Fibroblast of villous mesenchyme (primary cell): ENCODE measurements around the gene MAGI2. TPM values are rescaled to one million over a fixed set of nuclear protein-coding genes. Genes with fewer than 3 reads are reported as not detected.

Source experiments
- DNase-seq: peaks from one replicate; pipeline ENCODE4 v3.0.0-alpha.2; 2010; ENCODE audit warnings: low read depth
- H3K4me3 ChIP-seq: 2 replicates; pipeline ENCODE4 v1.5.1; 2011; ENCODE audit warnings: low read depth, mild to moderate bottlenecking, low read length
- total RNA-seq: library from RNA; depleted of rRNA; stranded (reverse); fragments of >200 nt; gene quantifications from 2 replicates; pipeline ENCODE4 v1.2.3, GENCODE V29; 2012
- TF ChIP-seq, protein P1 (sequence below): IDR thresholded peaks from 2 replicates; pipeline ENCODE4 v1.5.1; 2012; ENCODE audit warnings: low read depth, mild to moderate bottlenecking, low read length; ENCODE audit not compliant: insufficient read depth

MAGI2 gene
- 20.0 and 24.6 TPM in 2 replicates for total RNA-seq

DNA sequence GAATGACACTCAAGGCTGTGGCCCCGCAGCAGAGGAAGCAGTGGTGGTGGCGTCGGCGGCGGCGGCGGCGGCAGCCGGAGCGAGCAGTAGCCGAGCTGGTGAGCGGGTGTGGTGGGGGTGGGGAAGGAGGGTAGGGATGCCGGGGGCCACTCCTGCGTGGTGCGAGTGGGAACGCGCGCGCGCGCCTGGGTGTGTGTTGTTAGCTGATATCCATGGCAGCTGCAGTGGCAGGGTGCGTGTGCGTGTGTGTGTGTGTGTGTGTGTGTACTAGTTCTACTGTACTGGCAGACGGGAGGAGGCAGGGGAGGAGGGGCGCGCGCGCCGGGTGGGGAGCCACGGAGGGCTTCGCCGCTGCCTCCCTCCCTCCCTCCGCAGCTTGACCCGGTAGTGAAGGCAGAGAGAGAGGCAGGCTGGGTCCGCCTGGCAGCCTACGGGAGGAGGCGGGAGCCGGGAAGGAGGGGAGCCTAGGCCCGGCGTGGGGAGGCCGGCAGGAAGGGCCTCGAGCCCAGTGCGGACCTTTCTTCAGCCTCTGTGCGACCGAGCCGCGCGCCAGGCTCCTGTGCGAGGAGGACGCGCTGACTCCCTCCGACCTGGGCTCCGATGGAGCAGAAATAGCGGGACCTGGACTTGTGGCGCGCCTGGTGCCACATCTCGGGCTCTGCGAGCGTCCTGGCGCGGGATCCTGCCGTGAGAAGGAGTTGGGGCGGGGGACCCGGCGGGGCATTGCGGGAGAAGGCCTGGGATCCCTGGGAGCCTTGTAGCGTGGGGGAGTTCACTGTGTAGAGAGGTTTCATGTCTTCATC lies at the start of gene MAGI2:
Gene MAGI2, minus strand, starts transcription at position 110 of the 803 bp plus-strand sequence. CDS start 347 bp downstream, outside the sequence.
- TF ChIP-seq, protein P1, sequence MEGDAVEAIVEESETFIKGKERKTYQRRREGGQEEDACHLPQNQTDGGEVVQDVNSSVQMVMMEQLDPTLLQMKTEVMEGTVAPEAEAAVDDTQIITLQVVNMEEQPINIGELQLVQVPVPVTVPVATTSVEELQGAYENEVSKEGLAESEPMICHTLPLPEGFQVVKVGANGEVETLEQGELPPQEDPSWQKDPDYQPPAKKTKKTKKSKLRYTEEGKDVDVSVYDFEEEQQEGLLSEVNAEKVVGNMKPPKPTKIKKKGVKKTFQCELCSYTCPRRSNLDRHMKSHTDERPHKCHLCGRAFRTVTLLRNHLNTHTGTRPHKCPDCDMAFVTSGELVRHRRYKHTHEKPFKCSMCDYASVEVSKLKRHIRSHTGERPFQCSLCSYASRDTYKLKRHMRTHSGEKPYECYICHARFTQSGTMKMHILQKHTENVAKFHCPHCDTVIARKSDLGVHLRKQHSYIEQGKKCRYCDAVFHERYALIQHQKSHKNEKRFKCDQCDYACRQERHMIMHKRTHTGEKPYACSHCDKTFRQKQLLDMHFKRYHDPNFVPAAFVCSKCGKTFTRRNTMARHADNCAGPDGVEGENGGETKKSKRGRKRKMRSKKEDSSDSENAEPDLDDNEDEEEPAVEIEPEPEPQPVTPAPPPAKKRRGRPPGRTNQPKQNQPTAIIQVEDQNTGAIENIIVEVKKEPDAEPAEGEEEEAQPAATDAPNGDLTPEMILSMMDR = no peak
- H3K4me3 ChIP-seq = peak within 1 kb of the TSS; percentile 94
- peak; percentile 90 for DNase-seq

DNA sequence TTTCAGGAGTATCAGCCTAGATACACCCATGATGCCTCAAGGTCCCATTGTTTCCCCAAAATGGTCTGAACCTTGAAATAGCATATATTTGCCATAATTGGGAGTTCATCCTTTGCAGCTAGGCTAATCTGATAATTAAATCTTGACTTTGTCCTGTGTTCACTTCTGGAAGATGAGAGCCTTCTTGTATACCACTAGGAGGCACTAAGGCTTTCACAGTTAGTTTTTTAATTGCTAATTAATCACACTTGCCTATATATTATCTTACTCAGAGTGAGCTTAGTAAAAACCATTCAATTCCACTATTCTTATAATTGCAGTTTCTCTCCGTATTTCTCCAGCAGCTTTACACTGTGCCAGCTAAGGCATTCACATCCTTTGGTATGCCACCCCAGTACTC lies 48.7 kb upstream of the MAGI2 start:
- no peak overlapping the region for H3K4me3 ChIP-seq
- TF ChIP-seq, protein P1 = peak; percentile 37
- DNase-seq = no peak

DNA sequence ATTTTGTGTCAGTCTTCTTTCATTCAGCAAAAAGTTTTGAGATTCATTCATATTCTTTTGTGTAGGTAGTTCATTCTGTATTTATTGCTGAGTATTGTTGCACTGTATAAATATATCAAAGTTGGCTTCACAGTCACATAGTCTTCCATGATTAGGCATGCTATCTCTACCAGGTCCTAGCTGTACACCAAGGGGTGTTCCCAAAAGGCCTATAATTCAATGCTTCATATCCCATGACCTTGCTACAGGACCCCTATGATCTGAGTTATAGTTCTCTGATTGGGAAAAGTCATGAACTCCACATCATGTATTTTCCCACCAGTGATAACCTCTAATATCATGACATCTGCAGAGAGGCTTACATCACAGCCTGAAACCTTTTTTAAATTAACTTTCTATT lies 47.3 kb upstream of the MAGI2 start:
- H3K4me3 ChIP-seq = no peak overlapping the region
- TF ChIP-seq, protein P1 = no peak
- DNase-seq = no peak

DNA sequence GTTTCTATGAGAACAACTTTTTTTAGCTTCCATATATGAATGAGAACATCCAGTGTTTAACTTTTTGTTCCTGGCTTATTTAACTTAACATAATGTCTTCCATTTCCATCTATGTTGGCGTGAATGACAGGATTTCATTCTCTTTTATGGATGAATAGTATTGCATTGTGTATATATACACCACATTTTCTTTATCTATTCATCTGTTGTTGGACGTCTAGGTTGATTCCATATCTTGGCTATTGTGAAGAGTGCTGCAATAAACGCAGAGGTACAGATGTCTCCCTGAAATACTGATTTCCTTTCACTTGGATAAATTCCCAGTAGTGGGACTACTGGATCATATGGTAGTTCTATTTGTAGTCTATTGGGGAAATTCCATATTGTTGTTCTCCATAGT lies 44.3 kb upstream of the MAGI2 start:
- DNase-seq = no peak
- TF ChIP-seq, protein P1 = no peak

DNA sequence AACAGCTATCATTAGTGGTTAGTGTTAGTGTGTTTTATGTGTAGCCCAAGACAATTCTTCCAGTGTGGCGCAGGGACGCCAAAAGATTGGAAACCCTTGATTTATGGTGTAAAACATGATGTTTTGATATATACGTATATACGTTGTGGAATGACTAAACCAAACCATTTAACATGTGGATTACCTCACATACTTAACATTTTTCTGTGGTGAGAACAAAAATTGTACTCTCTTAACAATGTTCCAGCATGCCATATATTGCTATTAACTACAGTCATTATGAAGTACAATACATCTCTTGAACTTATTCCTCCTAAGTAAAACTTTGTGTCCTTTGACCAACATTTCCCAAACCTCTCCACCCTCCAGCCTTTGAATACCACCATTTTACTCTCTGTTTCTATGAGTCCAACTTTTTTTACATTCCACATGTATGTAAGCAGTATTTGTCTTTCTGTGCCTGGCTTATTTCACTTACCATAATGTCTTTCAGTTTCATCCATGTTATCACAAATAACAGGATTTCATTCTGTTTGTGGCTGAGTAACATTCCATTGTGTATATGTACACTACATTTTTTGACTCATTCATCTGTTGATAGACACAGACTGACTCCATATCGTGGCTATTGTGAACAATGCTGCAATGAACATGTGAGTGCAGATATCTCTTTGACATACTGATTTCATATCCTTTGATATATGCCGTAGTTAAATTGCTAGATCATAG lies 42.2 kb upstream of the MAGI2 start:
- TF ChIP-seq, protein P1 = no peak
- H3K4me3 ChIP-seq = no peak overlapping the region
- DNase-seq = peak; percentile 81

More for the DNA sequence above, 44.3 kb upstream of the MAGI2 start:
- no peak overlapping the region for H3K4me3 ChIP-seq

DNA sequence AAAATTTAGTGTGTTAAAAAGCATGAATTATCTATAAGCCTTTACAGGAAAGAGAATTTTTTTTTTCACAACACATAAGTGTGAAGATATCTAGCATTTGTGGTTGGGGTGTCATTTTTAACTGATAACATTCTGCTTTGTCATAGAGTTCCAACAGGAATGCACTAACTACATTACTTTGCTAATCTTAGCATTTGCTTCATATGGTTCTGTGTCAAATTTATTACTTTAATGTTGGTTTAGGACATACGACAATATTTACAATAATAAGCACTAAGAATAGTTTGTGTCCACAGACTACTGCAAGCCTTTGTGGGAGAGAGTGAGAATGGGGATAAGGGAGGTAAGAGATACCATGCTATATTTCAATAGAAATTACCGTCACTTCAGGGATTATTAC lies 40.6 kb upstream of the MAGI2 start:
- TF ChIP-seq, protein P1 = no peak
- no peak for DNase-seq
- H3K4me3 ChIP-seq = no peak overlapping the region
